Astrocyte of the hippocampus (primary cell): ENCODE measurements around the gene OPRL1.

Experiments
- DNase-seq: peaks from one replicate; pipeline ENCODE4 v3.0.0; 2011; ENCODE audit warnings: low read depth, low spot score

Gene OPRL1

DNA sequence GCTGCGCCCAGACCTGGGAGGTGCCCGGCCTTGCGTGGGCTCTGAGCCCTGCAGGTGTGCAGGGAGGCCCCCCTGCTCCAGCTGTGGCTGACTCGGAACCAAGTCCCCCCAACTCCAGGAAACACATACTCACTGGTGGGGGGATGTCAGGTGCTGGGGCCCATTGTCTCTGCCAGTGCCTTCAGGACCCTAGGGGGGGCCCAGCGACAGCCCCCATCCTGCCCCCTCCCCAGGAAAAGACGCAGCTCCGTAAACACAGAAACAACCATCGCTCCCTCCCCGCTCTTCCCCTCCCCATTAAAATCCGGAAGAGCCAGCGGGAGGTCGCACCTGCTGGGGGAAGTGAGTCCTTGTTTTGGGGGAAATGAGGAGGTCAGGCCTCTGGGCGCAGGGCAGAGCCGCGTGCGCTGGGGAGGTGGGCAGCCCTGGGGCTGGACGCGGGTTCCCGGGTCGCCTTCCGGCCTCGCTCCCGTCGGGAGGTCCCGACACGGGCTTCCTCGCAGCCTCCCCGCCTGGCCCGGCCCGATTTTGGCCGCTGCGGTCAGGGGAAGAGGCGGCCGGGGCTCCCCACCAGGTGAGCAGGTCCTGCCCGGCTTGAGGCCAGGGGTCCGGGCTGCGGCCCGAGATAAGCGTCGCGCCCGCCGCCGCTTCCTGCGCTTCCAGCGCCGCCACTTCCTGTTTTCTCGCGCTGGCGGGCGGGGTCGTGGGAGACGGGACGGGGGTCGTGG, 37.7 kb upstream of the OPRL1 start:
- DNase-seq, result no peak

DNA sequence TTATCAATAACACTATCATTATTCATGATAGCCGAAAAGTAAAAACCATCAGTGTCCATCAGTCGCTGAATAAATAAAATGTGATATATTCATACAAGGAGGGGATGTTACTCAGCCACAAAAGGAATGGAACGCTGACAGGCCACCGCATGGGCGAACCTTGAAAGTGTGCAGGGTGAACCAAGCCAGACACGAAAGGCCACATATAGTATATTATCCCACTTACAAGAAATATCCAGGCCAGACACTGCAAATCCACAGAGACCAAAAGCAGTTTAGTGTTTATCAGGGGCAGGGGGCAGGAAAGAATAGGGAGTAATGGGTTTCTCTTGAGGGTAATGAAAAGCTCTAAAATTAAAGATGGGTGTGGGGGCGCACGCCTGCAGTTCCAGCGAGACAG, 36.1 kb upstream of the OPRL1 start:
- DNase-seq, result no peak

GRCh38 chr20:64044484-64045247, 35.2 kb upstream of the OPRL1 start:
- DNase-seq, result peak; percentile 65

DNA sequence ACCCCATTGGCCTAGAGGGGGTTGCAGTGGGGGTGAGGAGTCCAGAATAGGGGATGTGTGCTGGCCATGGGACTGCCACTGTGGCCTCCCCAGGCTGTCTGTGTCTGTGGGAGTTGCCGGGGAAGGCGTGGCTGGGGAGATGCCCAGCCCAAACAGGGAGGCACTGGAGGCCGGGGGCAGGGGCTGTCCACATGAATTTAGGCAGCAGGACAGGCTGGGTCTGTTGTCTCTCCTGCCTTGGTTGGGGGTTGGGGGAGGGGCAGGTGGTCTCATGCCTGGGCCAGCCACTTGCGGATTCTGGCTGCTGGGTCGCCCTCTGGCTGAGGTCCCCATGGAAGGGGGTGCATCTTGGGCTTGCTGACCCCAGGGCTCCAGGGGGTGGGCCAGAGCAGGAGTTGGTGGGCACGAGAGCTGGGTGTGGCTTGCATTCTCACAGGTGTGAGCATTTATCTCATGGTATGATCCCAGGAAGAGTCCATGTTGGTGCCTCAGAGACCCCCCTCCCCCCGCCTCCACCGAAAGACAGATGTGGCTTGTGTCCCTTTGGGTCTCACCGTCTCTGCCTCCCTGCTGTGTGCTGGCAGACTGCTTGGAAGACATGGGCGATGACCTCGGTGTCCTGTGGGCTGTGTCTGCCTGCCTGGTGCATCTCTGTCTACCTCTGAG, 34.4 kb upstream of the OPRL1 start:
- no peak for DNase-seq

GRCh38 chr20:64047046-64047389, 32.9 kb upstream of the OPRL1 start:
- DNase-seq, result no peak

DNA sequence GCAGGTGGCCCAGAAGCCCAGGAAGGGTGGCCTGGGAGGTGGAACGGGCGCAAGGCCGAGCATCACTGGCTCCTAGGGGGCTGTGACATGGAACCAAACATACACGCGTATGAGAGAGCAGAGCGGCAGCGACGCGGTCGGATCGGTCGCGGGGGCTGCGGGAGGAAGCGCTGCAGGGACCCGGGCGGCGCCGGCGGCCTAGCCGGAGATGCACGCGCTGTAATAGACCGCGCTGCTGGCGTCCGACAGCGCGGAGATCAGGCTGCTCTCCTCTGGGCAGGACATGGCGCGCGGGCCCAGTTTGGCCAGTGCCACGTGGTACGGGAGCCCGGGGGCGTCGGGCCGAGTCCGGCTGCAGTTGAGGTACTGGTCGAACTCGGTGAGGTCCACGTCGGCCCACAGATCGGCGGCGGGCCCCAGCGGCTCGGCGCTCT, 31.9 kb upstream of the OPRL1 start:
- peak; percentile 30 for DNase-seq

GRCh38 chr20:64048402-64049044, 31.4 kb upstream of the OPRL1 start:
- peak; percentile 48 for DNase-seq

GRCh38 chr20:64049060-64049877, 30.6 kb upstream of the OPRL1 start, which contains the start of gene SOX18:
Gene SOX18 (minus strand): TSS chr20:64049639. CDS start chr20:64049516, 123 bp downstream.
- peak; percentile 52 for DNase-seq

GRCh38 chr20:64049878-64050260, 30.0 kb upstream of the OPRL1 start:
- DNase-seq, result no peak

- no peak for DNase-seq
These were observed 29.4 kb upstream of the OPRL1 start for GRCh38 chr20:64050261-64051032.

- DNase-seq, result no peak
These were observed 28.8 kb upstream of the OPRL1 start for GRCh38 chr20:64051033-64051452.

DNA sequence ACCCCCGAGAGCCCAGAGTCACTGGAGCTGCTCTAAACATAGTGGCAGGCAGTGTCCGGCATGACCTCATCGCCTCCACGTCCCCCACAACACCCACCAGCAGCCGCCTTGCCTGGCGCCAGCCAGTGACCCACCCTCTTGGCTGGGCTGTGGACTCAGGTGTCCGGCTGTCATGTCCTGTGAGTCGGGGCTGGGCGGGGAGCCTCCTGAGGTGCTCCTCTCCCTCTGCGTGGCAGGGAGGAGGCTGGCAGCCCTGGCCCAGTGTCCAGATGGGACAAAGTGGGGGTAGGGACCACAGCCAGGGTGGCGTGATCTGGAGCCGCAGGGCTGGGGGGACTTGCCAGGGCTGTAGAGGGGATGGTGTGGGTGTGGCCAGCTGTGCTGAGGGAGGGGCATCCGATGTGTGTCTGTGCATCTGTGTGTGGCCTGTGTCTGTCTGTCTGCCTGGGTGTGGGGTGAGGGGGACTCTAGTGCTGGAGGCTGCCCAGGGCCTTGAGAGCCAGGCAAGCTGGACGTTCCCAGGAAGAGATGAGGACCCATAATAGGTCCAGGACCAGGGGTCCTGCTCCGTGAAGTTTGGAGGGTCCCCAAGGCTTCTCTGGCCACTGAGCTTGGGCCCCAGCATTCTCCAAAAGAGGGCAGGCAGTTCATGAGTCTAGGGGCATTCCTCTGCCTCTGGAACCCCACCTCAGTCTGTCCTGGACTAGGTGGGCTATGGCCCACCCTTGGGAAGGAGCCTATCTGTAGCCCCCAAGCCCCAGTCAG, 28.1 kb upstream of the OPRL1 start:
- no peak for DNase-seq

GRCh38 chr20:64052326-64052722, 27.6 kb upstream of the OPRL1 start:
- DNase-seq, result no peak

DNA sequence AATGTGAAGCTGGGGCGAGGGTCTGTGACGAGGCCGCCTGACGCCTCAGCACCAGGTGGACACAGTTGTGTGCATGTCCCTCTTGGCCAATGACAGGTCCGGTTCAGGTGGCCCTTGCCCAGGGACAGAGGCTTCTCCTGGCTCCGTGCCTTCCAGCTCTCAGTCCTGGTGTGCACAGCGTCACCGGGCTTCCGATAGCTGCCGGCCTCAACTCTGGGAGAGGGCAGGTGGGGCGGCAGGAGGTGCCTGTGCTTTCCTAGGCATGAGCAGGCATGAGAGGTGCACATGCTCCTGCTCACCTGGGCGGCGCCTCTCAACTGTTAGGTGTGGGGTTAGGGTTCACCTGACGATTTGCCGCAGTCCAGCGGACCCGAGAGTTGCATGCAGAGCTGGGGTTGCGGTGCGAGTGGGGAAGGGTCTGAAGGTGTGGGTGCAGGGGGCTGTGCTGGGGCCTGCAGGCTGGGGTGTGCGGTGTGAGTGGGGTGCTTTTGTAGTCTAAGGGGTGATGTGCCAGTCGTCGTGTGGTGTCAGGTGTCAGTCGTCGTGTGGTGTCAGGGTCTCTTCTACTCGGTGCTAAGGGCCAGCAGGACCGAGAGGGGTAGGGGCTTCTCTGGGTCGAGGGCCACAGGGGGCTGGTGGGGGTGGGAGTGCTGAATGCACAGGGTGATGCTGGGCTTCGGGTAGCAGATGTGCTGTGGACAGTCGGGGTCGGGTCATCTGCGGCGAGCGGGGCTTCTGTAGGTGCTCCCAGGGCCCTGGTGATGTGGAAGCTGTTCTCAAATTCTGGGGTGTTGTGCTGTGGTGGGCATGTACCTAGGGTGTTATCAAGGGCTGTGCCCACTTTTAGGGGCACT, 26.7 kb upstream of the OPRL1 start:
- no peak for DNase-seq

DNA sequence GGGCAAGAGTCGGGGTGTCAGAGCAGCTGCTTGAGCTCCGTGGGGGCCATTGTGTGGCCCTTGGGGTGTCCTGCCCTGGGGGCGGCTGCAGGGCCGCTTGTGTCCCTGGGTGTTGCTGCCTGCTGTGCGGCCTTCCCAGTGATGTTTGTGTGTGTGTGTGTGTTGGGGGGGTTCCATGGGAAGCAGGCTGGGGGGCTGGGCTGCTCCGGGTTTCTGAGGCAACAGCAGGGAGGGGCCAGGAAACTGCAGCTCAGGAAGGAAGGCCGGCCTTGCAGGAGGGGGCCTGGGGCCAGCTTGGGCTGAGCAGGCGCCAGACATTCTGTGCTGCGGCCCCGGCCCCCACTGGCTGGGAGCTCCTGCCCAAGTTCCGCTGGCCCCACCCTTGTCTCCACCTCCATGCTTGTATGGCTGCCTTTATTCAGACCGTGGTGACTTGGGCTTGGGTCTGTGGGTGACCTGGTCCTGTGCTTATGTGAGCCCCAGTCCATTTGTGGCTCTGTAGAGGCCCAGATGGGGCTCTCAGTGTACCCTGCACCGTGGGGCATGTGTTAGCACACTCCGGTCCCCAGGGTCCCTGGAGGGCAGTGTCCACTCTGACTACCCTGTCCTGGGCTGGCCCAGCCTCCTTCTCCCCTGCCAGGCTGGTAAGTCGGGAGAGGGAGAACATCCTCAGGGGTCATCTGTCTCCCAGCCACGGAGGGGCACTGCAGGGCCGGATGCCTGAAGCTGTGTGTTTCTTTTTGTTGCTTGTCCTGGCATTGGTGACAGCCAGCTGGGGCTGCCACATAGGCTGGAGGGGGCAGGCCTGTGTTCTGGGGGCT, 25.8 kb upstream of the OPRL1 start:
- peak; percentile 58 for DNase-seq

- DNase-seq, result no peak
These were observed 24.4 kb upstream of the OPRL1 start for GRCh38 chr20:64055396-64055892.

GRCh38 chr20:64055893-64056638, 23.8 kb upstream of the OPRL1 start:
- peak; percentile 78 for DNase-seq
